ENCODE results near the gene TLR6. TPM values are rescaled to one million over a fixed set of nuclear protein-coding genes. Genes with fewer than 3 reads are reported as not detected.

TLR6 gene
- total and polyA plus RNA-seq, 2 donors (not counting 1 experiment from before 2014, with no cell fraction given): 10.0 to 60.6 TPM

DNA sequence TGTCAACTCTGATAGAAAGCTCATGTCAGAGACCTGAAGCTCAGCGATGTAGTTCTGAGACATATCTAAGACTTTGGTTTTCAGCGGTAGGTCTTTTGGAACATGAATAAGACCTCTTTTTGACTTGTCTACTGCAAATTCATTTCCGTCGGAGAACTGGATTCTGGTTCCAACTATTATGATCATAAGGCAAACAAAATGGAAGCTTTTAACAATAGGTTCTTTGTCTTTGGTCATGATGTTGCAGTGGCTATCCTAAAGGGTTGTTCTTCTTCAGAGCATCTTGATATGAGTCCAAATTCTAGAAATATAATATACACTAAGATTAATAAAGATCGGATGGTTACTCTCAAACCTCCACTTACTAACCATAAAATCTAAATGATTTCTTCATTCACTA lies 27.4 kb downstream of the TLR6 start:
- peaks cover 5% of the 10 kb centered on the region for H3K9me3 Mint-ChIP-seq (ENCODE audit: insufficient read depth)
- Histone ChIP-seq H3K4me3 (ENCODE audit: control extremely low read depth in 1 of 5, extremely low read depth in 1 of 5, insufficient read depth in 1 of 5, low read depth in 2 of 5, low read length in 4 of 5) (no peak overlapping the region), H3K27me3 (replicated peaks in 1 of 4; ENCODE audit: control extremely low read depth in 1 of 4, control insufficient read depth in 3 of 4, insufficient read depth in 4 of 4, low read length in 3 of 4) (no peaks in the 10 kb centered on the region), H3K27ac (ENCODE audit: low read length in 2 of 2) (peak overlapping the region in 1 of 2 donors; percentile 50), H3K9ac (ENCODE audit: low read length) (no peak overlapping the region), H3K79me2 (ENCODE audit: control insufficient read depth, insufficient read depth, low read length) (peaks cover 75% of the 10 kb centered on the region), H2AFZ (ENCODE audit: insufficient read depth, low read depth, low read length, poor library complexity, severe bottlenecking) (no peak overlapping the region), H3K9me3 (ENCODE audit: control extremely low read depth in 1 of 3, control insufficient read depth in 2 of 3, insufficient read depth in 1 of 3, low read length in 2 of 3) (peaks cover 5 to 19% (median 6%) of the 10 kb centered on the region in 3 donors), H3K36me3 (replicated peaks in 1 of 2; ENCODE audit: control extremely low read depth in 1 of 2, control insufficient read depth in 1 of 2, extremely low read depth in 1 of 2, insufficient read depth in 2 of 2, low read length in 1 of 2) (peaks cover 1 to 51% of the 10 kb centered on the region in 2 experiments), H3K4me1 (ENCODE audit: control insufficient read depth in 2 of 2, insufficient read depth in 2 of 2, low read length in 2 of 2) (peaks cover 6 to 13% of the 10 kb centered on the region in 2 donors), H4K20me1 (ENCODE audit: control insufficient read depth, insufficient read depth, low read length, poor library complexity, severe bottlenecking) (peaks cover 8% of the 10 kb centered on the region), H3K4me2 (replicated peaks; ENCODE audit: low read depth, low read length, poor library complexity, severe bottlenecking) (no peak overlapping the region)
- H3K4me3 Mint-ChIP-seq: no peak overlapping the region
- H3K27me3 Mint-ChIP-seq: no peaks in the 10 kb centered on the region
- TF ChIP-seq EZH2 (IDR thresholded peaks at IDR 0.05; ENCODE audit: borderline replicate concordance, insufficient read depth, low read depth, low read length, poor library complexity, severe bottlenecking) (no peak), CTCF (IDR thresholded peaks at IDR 0.05) (no peak)
- DNase-seq: no peak
- intact Hi-C loops (cut with micrococcal nuclease): no loop called here
- ChIA-PET CTCF (interaction anchor here (0.6 to 1.9 kb wide), 6 partner anchors 10 to 301 kb away, joined by 3 to 8 read pairs (median 4); partner anchors contain the start of gene TLR6), POLR2A (no interaction called here)
- no peak overlapping the region for H3K27ac Mint-ChIP-seq
- peaks cover 36% of the 10 kb centered on the region for H3K4me1 Mint-ChIP-seq
- WGBS (ENCODE audit: insufficient coverage): 100% methylated on average over 3 of the region's 5 CpGs
- no peak for ATAC-seq (ENCODE audit: low read depth)

DNA sequence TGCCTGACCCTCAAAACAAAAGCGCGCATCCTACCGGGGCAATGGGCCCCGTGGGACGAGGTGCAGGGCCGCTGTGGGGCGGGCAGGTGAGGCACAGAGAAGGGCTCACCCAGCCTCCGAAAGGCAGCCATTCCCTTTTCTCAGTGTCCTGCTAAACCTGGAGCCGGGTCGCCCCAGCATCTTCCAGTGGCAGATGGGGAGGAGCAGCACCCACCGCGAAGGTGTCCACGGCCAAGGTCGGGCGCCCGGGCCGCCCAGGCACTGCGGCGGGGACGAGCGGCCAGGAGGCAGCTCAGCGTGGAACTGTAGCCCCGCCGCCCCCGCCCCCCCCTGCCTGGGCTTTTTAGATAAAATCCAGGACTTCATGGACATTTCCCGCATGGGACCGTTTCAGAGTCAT lies 32.9 kb downstream of the TLR6 start:
- H3K9me3 ChIP-seq (ENCODE audit: control extremely low read depth in 1 of 3, control insufficient read depth in 2 of 3, insufficient read depth in 1 of 3, low read length in 2 of 3): peaks cover 0 to 13% (median 12%) of the 10 kb centered on the region in 3 donors
- H3K4me1 ChIP-seq (ENCODE audit: control insufficient read depth in 2 of 2, insufficient read depth in 2 of 2, low read length in 2 of 2): peaks cover 22% of the 10 kb centered on the region in 2 donors
- intact Hi-C loops (cut with micrococcal nuclease): no loop called here
- H3K36me3 ChIP-seq (replicated peaks in 1 of 2; ENCODE audit: control extremely low read depth in 1 of 2, control insufficient read depth in 1 of 2, extremely low read depth in 1 of 2, insufficient read depth in 2 of 2, low read length in 1 of 2): peaks cover 0 to 45% of the 10 kb centered on the region in 2 experiments
- ATAC-seq (ENCODE audit: low read depth) (no peak), DNase-seq (no peak)
- H3K27ac Mint-ChIP-seq: no peak overlapping the region
- no peaks in the 10 kb centered on the region for H4K20me1 ChIP-seq (ENCODE audit: control insufficient read depth, insufficient read depth, low read length, poor library complexity, severe bottlenecking)
- H2AFZ ChIP-seq (ENCODE audit: insufficient read depth, low read depth, low read length, poor library complexity, severe bottlenecking): no peak overlapping the region
- peaks cover 69% of the 10 kb centered on the region for H3K79me2 ChIP-seq (ENCODE audit: control insufficient read depth, insufficient read depth, low read length)
- H3K9me3 Mint-ChIP-seq (ENCODE audit: insufficient read depth): peaks cover 10% of the 10 kb centered on the region
- POLR2A ChIA-PET: no interaction called here
- H3K4me3 Mint-ChIP-seq: no peak overlapping the region
- H3K4me3 ChIP-seq (ENCODE audit: control extremely low read depth in 1 of 5, extremely low read depth in 1 of 5, insufficient read depth in 1 of 5, low read depth in 2 of 5, low read length in 4 of 5): no peak overlapping the region
- H3K27me3 ChIP-seq (replicated peaks in 1 of 4; ENCODE audit: control extremely low read depth in 1 of 4, control insufficient read depth in 3 of 4, insufficient read depth in 4 of 4, low read length in 3 of 4): no peaks in the 10 kb centered on the region
- no peak overlapping the region for H3K4me2 ChIP-seq (replicated peaks; ENCODE audit: low read depth, low read length, poor library complexity, severe bottlenecking)
- H3K27me3 Mint-ChIP-seq: no peaks in the 10 kb centered on the region
- 96% methylated on average over 27 of the region's 27 CpGs for WGBS (ENCODE audit: insufficient coverage)
- H3K27ac ChIP-seq (ENCODE audit: low read length in 2 of 2): no peak overlapping the region
- CTCF ChIA-PET: no interaction called here
- no peak overlapping the region for H3K9ac ChIP-seq (ENCODE audit: low read length)
- TF ChIP-seq EZH2 (IDR thresholded peaks at IDR 0.05; ENCODE audit: borderline replicate concordance, insufficient read depth, low read depth, low read length, poor library complexity, severe bottlenecking) (no peak), CTCF (IDR thresholded peaks at IDR 0.05) (no peak)
- H3K4me1 Mint-ChIP-seq: peaks cover 33% of the 10 kb centered on the region
